Fibroblast of skin of back (primary cell): ENCODE data around the gene CARD11.
A peak's percentile ranks its signal among the peaks of the same experiment; 100 is the strongest.
"Not testable (repeated sequence)": the region's sequence is repeated elsewhere in the genome, so short reads cannot be mapped to it uniquely, and the experiment has no call there.

Source experiments
- DNase-seq: peaks from one replicate; pipeline ENCODE4 v3.0.0-alpha.2; 2013

Gene CARD11

DNA sequence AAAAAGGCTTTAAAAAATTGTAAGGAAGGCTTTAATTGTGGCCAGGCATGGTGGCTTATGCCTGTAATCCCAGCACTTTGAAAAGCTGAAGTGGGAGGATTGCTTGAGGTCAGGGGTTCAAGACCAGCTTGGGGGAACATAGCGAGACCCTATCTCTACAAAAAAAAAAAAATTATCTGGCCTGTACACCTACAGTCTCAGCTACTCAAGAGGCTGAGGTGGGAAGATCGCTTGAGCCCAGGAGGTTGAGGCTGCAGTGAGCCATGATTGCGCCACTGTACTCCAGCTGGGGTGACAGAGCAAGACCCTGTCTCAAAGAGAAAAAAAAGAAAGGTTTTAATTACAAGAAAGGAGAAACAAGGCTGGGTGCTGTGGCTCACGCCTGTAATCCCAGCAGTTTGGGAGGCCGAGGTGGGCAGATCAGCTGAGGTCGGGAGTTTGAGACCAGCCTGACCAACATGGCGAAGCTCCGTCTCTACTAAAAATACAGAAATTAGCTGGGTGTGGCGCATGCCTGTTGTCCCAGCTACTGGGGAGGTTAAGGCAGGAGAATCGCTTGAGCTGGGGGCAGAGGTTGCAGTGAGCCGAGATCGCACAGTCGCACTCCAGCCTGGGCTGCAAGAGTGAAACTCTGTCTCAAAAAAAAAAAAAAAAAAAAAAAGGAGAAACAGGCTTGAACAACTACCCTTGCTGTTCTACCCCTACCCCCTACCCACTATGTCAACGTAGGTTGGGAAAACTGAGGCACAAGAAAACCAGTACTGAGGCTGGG lies 83.7 kb downstream of the CARD11 start:
- no peak for DNase-seq

DNA sequence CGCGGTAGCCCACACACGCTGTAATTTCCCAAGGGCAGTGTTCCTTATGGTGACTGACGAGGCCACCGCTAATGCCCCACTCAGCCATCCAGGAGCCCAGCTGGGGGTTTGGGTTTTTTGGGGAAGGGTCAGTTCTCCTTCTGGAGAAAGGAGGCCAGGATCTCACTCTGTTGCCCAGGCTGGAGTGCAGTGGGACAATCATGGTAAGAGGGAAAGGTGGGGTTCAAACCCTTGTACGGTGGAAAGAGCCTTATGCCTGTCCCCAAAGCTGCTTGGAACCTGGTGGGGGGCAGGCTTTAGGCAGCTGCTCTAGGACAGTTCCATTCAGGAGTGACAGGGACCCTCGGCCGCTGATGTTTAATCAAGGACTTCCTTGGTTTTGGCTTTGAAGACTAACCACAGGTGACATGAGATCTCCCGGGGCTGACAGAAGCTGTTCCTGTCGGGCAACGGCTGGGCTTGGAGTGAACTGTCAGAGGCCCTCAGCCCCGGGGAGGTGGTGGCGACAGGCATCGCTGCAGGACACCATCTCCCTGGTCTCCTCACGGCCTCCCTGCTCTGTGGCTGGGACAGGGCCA lies 84.5 kb downstream of the CARD11 start:
- no peak for DNase-seq

DNA sequence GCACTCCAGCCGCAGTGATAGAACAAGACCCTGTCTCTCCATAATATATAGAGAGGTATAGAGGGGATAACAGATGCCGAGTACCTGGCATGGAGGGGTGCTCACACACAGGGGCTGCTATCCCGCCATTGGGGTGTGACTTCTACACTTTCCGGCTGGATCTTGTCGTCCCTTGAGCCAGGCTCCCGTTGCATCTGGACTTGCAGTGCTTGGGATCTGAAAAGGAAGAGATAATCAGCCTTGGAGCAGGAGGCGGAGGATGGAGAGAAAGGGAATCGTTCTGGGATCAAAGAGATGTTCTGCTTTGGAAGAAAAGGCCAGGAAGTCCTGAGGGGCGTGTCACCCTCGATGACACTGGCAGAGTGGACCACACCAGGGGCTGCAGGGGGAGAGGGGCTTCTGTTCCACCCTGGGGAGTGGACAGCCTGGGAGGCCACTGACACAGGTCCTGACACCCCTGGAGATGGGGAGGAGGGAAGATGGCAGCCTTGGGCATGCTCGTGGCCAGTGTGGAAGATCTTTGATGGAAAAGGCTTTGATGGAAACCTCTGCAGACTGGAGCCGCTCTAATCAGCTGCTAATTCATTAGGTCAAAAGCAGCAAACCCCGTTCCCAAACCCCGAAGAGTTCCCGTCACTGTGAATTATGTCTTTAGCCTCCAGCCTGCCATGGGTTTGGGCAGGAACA lies 85.1 kb downstream of the CARD11 start:
- DNase-seq, result no peak

DNA sequence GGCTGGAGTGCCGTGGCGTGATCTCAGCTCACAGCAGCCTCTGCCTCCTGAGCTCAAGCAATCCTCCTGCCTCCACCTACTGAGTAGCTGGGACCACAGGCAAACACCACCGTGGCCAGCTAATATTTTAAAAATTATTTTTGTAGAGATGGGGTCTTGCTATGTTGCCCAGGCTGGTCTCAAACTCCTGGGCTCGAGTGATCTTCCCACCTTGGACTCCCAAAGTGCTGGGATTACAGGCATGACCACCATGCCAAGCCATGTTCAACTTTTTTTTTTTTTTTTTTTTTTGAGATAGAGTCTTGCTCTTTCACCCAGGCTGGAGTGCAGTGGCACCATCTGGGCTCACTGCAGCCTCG lies 86.3 kb downstream of the CARD11 start:
- not testable (repeated sequence) for DNase-seq

DNA sequence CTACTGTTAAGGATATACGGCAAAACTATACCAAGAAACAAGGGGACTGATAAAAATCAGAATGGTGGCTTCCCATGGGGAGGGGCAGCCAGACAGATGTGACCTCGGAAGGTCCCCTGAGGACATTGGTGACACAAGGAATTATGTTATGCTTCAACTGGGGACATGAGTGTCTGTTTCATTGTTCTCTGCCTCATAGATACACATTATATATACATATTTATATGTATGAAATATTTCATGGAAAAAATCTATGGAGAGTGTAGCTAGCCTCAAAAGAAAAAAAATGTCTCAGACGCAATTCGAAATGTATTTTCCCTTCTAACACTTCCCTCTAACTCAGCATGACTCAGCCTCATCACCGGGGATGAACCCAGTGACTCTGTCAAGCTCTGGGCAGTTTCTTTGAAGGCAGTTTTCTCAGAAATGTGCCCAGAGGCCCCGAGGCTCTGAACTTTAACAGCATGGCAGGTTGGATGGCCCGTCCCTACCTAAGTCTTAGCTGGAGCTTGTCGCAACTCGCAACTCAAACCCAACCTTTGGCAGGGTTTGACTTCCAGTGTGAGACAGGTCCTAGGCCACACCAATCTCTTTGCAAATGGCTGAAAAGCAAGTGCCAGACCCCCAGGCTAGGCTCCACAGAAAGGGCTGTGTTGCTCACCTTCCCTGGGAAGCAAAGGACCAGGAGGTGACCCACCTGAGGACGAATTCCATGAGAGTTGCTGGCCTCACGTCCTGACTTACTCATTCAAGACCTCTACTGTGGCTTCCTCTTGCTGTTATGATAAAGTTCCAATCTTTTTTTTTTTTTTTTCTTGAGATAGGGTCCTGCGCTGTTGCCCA lies 86.9 kb downstream of the CARD11 start:
- DNase-seq, result peak; percentile 75

DNA sequence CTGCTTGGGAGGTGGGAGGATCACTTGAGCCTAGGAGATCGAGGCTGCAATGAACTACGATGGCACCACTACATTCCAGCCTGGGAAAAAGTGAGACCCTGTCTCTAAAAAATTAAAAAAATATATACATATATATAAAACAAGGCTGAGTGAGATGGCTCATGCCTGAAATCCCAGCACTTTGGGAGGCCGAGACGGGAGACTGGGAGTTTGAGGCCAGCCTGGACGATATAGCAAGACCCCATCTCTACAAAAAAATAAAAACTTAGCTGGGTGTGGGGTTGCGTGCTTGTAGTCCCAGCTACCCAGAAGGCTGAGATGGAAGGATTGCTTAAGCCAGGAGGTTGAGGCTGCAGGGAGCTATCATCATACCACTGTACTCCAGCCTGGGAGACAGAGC lies 87.6 kb downstream of the CARD11 start:
- DNase-seq, result no peak

DNA sequence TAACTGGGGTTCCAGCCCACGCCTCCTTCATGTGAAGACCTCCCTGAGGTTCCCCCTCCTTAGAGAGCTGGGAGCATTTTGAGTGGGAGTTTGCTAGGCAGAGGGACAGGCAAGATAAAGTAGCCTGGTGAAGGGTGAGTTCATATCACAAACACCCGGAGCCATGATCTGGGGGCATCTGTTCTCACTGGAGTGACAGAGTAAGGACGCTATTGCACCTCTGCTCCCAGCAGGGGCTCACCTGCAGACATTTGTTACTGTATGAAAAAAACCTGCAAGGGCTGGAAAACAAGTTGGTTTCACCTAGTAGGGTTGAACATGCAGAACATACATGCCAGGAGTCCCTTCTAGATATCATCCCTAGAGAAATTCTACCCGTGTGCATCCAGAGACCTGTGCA lies 88.4 kb downstream of the CARD11 start:
- no peak for DNase-seq

DNA sequence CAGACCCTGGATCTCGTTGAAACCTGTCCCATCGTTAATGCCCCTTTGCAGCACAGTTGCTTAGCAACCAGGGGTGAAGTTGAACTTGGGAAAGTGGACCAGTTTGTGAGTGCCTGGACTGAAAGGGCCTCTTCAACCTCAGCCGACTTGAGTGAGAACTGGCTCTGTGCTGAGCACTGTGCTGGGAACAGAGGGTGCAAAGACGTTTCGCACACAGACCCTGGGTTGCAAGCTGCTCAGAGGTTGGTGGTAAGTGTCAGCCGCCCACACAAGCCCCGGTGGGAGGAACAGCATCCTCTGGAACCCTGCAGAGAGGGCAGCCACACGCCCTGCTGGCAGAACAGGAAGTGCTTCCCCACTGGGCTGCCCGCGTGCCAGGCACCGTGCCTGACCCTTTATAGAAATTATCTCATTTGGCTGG lies 89.2 kb downstream of the CARD11 start:
- no peak for DNase-seq

DNA sequence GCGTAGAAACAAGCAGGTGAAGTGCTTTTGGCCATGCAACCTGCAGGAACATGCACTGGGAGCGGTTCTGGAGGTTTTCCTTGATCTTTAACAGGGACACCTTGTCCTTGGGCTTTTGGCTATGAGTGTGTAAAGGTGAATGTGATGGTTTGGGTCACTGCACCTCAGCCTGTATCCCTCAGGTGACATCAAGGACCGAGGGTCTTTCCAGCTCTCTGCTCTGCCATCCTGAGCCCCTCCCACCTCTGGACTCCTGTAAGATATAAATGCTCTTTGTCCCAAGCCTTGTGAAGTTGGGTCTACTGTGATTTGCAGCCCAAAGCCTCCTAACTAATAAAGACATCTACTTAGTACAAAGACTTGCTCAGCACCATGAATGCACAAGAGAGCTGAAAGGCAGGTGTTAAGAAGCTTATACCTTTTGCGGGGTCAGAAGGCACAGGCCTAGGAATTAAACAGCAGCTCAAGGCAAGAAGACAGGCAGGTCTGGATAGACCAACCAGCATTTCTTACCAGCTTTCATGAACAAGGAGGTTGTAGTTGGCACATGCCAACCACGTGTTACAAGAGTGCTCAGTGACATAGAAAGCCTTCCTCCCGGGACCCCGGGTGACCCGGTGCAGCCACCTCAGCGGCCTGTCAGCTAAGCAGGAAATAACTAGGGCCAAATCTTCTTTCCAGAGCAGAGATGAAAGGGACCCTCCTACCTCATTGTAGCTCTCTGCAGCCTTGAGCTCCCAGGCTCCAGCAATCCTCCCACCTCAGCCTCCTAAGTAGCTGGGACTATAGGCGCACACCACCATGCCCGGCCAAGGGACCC lies 89.9 kb downstream of the CARD11 start:
- DNase-seq, result no peak

DNA sequence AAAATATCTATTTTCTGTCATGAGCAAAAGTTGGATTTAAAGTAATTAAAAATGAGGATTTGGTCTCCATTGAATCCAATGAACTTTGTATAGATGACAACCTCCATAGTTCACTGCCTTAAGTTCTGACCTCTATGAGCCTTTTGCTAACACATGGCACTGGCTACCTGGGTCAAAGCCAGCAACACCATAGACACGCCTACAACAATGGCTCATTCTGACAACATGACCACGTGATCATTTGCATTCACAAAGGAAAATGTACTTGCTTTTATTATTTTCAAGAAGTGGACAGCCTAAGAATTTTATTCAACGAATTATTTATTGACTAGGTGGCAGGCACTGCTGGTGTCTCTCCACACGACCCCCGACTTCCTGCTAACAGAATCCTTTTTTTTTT lies 90.6 kb downstream of the CARD11 start:
- DNase-seq, result no peak

DNA sequence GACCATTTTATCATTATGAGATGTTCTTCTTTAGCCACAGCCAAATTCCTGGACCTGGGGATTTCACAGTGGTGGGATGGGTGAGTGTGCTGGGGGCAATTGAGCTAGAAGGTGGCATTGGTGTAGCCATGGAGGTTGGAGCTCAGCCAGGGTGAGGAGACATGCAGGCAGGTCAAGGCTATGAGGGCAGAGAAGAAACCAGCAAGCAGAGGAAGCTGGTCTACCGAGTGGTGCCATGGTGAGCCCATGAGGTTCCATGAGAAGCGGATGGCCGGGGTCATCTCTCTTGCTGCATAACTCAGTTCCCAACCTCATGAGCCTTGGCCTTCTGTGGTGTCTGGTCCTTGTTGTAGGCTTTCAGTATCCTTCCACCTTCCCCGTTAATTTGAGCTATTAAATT lies 91.4 kb downstream of the CARD11 start:
- no peak for DNase-seq

DNA sequence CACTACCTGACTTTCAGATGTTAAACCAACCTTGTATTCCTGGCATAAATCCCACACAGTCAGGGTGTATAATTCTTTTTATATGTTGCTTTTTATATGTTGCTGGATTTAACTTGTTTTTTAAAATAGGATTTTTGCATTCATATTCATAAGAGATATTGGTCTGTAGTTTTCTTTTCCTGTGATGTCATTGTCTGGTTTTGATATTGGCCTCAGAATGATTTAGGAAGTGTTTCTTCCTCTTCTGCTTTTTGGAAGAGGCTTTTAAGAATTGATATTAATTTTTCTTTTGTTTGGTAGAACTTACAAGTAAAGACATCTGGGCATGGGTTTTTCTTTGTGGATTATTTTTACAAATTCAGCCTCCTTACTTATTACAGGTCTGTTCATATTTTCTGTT lies 93.1 kb downstream of the CARD11 start:
- DNase-seq, result no peak

DNA sequence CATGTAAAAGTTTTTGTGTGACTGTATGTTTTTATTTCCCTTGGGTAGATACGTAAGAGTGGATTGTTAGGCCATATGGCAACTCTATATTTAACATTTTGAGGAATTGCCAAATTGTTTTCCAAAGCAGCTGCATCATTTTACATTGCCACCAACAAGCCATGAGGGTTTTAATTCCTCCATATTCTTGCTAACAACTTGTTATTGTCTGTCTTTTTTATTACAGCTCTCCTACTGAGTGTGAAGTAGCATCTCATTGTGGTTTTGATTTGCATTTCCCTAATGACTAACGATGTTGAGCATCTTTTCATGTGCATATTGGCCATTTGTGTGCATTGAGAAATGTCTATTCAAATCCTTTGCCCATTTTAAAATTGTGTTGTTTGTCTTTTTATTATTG lies 94.9 kb downstream of the CARD11 start:
- DNase-seq, result no peak

DNA sequence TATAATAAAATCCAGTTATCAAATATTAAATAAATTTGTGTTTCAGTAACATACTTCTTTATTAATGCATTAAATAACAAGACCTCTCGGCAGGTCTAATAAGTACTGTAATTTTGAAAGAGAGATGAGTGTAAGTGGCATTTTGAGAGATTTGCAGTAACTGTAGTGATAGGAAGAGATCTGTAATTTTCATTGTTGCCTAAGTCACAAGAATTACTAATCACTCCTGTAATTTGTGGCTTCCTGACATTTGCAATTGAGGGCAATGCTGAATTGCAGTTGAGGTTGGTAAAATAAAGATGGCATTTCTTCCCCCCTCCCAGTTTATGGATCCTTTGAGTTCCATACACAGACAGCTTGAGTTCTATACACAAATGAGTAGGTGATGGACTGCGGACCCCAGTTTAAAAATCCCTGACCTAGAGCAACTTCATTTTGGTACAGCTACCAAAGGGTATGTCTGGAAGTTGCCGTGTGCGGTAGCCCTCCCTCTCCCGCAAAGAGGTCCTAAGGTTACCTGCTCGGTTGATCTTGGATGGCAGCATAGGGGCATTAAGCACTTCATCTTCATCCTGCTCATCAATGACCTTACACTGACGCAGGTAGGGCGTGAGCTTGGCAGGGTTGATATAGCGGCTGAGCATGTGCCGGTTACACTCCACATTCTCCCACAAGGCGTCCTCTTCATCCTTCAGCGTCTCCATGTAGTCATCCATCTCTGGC lies 96.4 kb downstream of the CARD11 start:
- DNase-seq, result no peak

DNA sequence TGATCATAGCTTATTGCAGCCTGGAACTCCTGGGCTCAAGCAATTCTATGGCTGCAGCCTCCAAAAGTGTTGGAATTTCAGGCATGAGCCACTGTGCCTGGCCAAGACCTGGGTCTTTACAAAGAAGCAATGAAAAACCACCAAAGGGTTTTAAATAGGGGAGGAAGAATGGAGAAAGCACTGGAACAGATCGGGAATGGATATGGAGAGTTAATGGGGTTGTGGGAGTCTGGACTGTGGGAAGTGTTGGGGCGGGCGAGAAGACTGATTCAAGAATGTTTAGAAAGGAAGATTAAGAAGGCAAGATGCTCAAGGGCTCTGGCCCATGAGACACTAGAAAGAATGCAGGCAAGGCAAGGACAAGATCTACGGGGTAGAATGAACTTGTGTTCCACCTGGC lies 98.5 kb downstream of the CARD11 start:
- no peak for DNase-seq

DNA sequence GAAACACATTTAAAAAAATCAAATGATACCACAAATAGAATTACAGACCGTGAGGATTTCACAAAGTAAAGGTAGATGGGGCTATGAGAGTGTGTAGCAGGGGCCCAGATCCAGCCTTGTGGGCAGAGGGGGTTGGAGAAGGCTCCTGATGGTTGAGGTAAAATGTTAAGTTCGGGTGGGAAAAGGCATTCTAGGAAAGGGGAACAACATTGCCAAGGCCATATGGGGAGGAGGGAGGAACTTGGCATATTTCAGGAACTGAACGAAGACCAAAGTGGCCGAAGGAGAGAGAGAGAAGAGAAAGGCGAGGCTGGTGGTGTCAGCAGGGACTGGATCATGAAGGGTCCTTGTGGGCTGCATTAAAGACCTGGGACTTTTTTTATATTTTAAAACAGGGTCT lies 98.9 kb downstream of the CARD11 start:
- DNase-seq, result no peak

DNA sequence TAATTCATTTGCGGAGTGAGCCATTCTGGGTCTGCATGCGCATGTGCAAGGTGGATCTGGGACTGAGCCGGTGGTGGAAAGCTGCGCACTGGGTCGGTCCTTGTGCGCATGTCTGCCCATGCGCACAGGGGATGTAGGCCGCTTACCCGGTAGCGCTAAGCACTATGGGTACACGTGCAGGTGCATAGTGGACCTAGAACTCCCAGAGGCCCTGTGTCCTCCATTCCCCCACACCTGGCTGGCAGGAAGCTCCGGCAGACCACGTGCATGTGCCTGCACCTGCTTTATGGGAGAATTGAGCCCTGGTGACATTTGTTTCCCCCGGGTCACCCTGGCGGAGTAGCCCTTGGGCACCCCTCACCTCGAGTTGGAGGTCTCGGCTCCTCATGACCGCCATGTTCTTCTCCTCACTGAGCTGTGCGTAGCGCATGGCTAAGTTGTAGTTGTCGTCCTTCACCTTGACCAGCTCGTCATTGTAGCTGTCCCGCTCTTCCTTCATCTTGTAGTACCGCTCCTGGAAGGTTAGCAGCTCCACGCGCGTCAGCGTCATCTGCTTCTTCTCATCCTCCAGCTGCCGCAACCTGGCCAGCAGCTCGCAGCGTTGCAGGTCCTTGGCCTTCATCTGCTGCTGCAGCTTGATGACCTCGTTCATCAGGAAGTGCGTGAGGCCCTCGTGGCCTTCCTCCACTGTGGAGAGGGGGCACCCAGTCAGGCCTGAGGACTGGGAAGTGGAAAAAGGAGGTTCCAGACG lies 99.6 kb downstream of the CARD11 start:
- no peak for DNase-seq

DNA sequence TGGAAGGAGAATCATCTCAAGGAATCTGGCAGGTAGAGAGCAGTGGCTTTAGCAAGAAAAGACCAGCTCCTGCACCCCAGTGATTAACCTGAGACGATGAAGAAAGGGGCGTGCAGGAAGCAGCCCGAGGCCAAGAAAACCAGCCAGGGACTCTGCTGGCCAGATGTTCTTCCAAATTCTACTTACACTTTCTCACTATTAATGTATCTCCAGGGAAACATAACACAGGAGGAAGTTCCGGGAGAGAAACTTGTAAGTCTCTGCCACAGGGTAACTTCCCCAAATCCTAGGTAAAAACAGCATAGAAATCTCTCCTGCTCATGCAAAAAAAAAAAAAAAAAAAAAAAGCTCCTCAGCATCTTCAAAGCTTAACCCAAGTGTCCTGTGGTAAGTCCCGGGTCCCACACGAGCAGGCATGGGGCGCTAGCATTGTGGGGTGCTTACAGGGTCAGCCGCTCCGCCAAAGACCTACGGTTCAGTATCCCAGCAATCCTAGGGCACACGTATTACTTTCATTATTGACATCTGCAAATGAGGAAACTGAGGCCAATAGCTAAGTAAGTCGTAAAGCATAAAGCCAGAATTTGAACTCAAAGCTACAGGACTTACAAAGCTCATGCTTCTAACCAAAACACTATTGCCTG lies 102.3 kb downstream of the CARD11 start:
- DNase-seq, result no peak

DNA sequence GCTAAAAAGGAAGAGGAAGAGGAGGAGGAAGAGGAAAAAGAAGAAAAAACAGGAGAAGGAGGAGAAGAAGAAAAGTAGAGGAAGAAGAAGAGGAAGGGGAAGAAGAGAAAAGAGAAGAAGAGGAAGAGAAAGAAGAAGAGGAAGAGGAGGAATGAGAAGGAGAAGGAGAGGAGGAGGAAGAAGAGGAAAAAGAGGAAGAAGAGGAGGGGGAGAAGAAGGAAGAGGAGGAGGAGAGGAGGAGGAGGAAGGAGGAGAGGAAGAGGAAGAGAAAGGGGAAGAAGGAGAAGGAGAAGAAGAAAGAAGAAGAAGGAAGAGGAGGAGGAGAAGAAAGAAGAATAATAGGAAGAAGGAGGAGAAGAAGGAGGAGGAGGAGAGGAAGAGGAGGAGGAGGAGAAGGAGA lies 103.2 kb downstream of the CARD11 start:
- no peak for DNase-seq

DNA sequence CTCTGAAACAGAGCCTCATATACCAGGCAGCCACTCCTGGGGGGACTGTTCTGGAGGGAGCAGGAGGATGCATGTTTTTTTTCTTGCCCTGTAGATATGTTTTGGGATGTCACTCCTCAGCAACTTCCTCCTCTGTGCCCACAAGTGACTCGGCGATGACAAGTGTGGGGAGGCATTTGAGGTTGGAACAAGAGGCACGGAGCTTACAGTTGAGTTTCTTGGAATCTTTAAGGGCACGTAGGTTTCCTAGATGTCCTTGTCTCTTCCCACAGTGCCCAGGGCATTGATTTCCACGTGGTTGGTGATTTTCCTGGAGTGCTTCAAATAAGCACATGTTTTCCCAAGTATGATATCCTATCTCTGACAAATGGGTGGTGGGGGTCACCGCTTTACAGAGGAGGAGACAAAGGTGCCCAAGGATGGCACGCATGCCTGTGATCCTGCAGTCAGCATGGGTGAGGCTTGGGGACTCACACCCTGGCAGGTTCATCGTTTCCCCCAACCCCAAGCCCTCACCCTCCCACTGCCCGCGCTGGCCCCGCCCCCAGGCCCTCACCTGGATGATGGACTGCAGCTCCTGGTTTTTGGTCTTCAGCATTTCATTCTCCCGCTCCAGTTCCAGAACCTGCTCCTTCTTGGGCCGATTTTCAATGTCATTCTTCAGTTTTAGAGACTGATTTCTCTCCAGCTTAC lies 104.3 kb downstream of the CARD11 start:
- peak; percentile 67 for DNase-seq
